PC-9 (cell line): ENCODE data around the gene SUMF1.

Source experiments
- CTCF ChIP-seq: fragments of 200-600 bp; sonication (generic); conservative IDR thresholded peaks from 2 replicates; pipeline ENCODE4 v1.6.1; 2017; ENCODE audit warnings: mixed run types, antibody characterized with exemption, mild to moderate bottlenecking, moderate library complexity
- EZH2 ChIP-seq: fragments of 200-600 bp; sonication (generic); IDR thresholded peaks from 2 replicates; pipeline ENCODE4 v1.8.0; 2017; ENCODE audit warnings: antibody characterized with exemption, low read depth

- TF ChIP-seq CTCF = no peak
- no peak for TF ChIP-seq EZH2
Measured at GRCh38 chr3:4466741-4467521, at the start of gene SUMF1.
